SK-N-SH (cell line): Measurements from ENCODE around the gene KRTAP16-1. TPM values are rescaled to one million over a fixed set of nuclear protein-coding genes. Genes with fewer than 3 reads are reported as not detected.

Experiments used
- CTCF ChIA-PET: fragments of 300-600, 350-600 bp; formaldehyde crosslinking; extraction: SDS; loops from one replicate; lab custom pipeline; 2021; lab: Yijun Ruan, JAX
- POLR2A ChIA-PET: fragments of 350-600 bp; sonication (Branson Sonifier 250); formaldehyde crosslinking; extraction: SDS; loops from one replicate; lab custom pipeline; 2020; ENCODE audit warnings: antibody characterized with exemption, inconsistent platforms; lab: Yijun Ruan, JAX
- DNase-seq: peaks from one replicate; pipeline ENCODE4 v3.0.0; 2012
- H2AFZ ChIP-seq: fragments of 200-600 bp; sonication (generic); 2 replicates; pipeline ENCODE4 v1.8.1; 2016; ENCODE audit warnings: antibody characterized with exemption, mild to moderate bottlenecking, low read depth
- H3F3A ChIP-seq: fragments of 200-600 bp; sonication (generic); replicated peaks from 2 replicates; pipeline ENCODE3; 2016; ENCODE audit warnings: antibody characterized with exemption, mild to moderate bottlenecking; ENCODE audit not compliant: insufficient read depth
- H3K27ac ChIP-seq, 2 experiments: fragments of 200-500 bp in 1 of 2; fragments of 200-600 bp in 1 of 2; sonication (Bioruptor generic) in 1 of 2; sonication (generic), shearing (Covaris generic) in 1 of 2; 2 replicates each; pipeline versions ENCODE4 v1.5.1 to v1.6.1; 2014 to 2016; ENCODE audit warnings: low read depth in 2 of 2, inconsistent platforms in 1 of 2, low read length in 1 of 2, mild to moderate bottlenecking in 1 of 2, mixed read lengths in 1 of 2
- H3K27me3 ChIP-seq: fragments of 200-600 bp; sonication (generic), shearing (Covaris generic); 2 replicates; pipeline ENCODE4 v1.6.1; 2016; ENCODE audit warnings: mixed run types; ENCODE audit not compliant: insufficient read depth
- H3K36me3 ChIP-seq, 2 experiments: fragments of 200-500 bp in 1 of 2; fragments of 200-600 bp in 1 of 2; sonication (Bioruptor generic) in 1 of 2; sonication (generic) in 1 of 2; replicated peaks in 1 of 2; 2 replicates each; pipeline versions ENCODE3 to v1.5.1; 2014 to 2016; ENCODE audit warnings: low read length in 1 of 2, mild to moderate bottlenecking in 1 of 2; ENCODE audit not compliant: insufficient read depth in 2 of 2, control insufficient read depth in 1 of 2
- H3K4me1 ChIP-seq, 2 experiments: fragments of 200-500 bp in 1 of 2; fragments of 200-600 bp in 1 of 2; sonication (Bioruptor generic) in 1 of 2; sonication (generic), shearing (Covaris generic) in 1 of 2; 2 replicates each; pipeline versions ENCODE4 v1.5.1 to v1.6.1; 2014 to 2016; ENCODE audit warnings: low read depth in 1 of 2, low read length in 1 of 2, mixed run types in 1 of 2; ENCODE audit not compliant: insufficient read depth in 2 of 2, control insufficient read depth in 1 of 2
- H3K4me2 ChIP-seq: fragments of 200-600 bp; sonication (generic), shearing (Covaris generic); 2 replicates; pipeline ENCODE4 v1.6.1; 2017; ENCODE audit warnings: mixed run types
- H3K4me3 ChIP-seq, 2 experiments: fragments of 200-500 bp in 1 of 2; fragments of 200-600 bp in 1 of 2; sonication (Bioruptor generic) in 1 of 2; sonication (generic), shearing (Covaris generic) in 1 of 2; 2 replicates each; pipeline versions ENCODE4 v1.5.1 to v1.8.1; 2014 to 2016; ENCODE audit warnings: low read depth in 2 of 2, inconsistent platforms in 1 of 2, low read length in 1 of 2, mild to moderate bottlenecking in 1 of 2, mixed read lengths in 1 of 2, moderate library complexity in 1 of 2
- H3K79me2 ChIP-seq: fragments of 200-600 bp; sonication (generic); 2 replicates; pipeline ENCODE4 v1.8.1; 2017; ENCODE audit warnings: mild to moderate bottlenecking; ENCODE audit not compliant: insufficient read depth
- H3K9ac ChIP-seq: fragments of 200-600 bp; sonication (generic); 2 replicates; pipeline ENCODE4 v1.6.1; 2017; ENCODE audit warnings: mixed run types
- H3K9me2 ChIP-seq: fragments of 200-600 bp; sonication (generic); 2 replicates; pipeline ENCODE4 v1.6.1; 2017; ENCODE audit warnings: mixed run types
- H3K9me3 ChIP-seq: fragments of 200-600 bp; sonication (generic); 2 replicates; pipeline ENCODE4 v1.6.1; 2017; ENCODE audit warnings: mixed run types, mild to moderate bottlenecking, moderate library complexity
- H4K20me1 ChIP-seq: fragments of 200-600 bp; sonication (generic); 2 replicates; pipeline ENCODE4 v1.6.1; 2017; ENCODE audit warnings: mild to moderate bottlenecking, mixed run types; ENCODE audit not compliant: insufficient read depth
- CHD2 ChIP-seq: fragments of 150-350 bp; IDR thresholded peaks from 2 replicates; pipeline ENCODE4 v1.6.1; 2018; ENCODE audit warnings: low read length; ENCODE audit not compliant: partially characterized antibody
- FOSL2 ChIP-seq: IDR thresholded peaks from 2 replicates; pipeline ENCODE4 v1.4.0; 2012; ENCODE audit warnings: low read depth, mild to moderate bottlenecking, moderate library complexity, borderline replicate concordance
- FOXJ3 ChIP-seq: sonication (generic); formaldehyde crosslinking; IDR thresholded peaks from 2 replicates; pipeline ENCODE4 v1.5.1; 2020; ENCODE audit warnings: mild to moderate bottlenecking, missing genetic modification reagents
- FOXM1 ChIP-seq: IDR thresholded peaks from 2 replicates; pipeline ENCODE4 v1.4.0; 2012; ENCODE audit warnings: low read depth, mild to moderate bottlenecking
- GATA2 ChIP-seq: sonication (generic); formaldehyde crosslinking; IDR thresholded peaks from 2 replicates; pipeline ENCODE4 v1.5.0; 2020; ENCODE audit warnings: mild to moderate bottlenecking, missing genetic modification reagents
- JUND ChIP-seq: IDR thresholded peaks from 2 replicates; pipeline ENCODE4 v1.4.0; 2012
- MXI1 ChIP-seq: IDR thresholded peaks from 2 replicates; pipeline ENCODE4 v1.6.1; 2012; ENCODE audit warnings: mild to moderate bottlenecking, low read depth, low read length, improper control_type of control experiment
- RAD21 ChIP-seq: IDR thresholded peaks from 2 replicates; pipeline ENCODE4 v1.6.1; 2012; ENCODE audit warnings: mild to moderate bottlenecking, low read length
- RCOR1 ChIP-seq: fragments of 150-350 bp; IDR thresholded peaks from 2 replicates; pipeline ENCODE4 v1.6.1; 2017; ENCODE audit warnings: antibody characterized with exemption, low read length
- SIN3A ChIP-seq: IDR thresholded peaks from 2 replicates; pipeline ENCODE4 v1.6.1; 2012; ENCODE audit warnings: low read depth, mild to moderate bottlenecking, low read length, moderate library complexity, borderline replicate concordance
- SMC3 ChIP-seq: IDR thresholded peaks from 2 replicates; pipeline ENCODE4 v1.6.1; 2012; ENCODE audit warnings: low read depth, low read length, improper control_type of control experiment
- TAF1 ChIP-seq: IDR thresholded peaks from 2 replicates; pipeline ENCODE4 v1.6.1; 2012; ENCODE audit warnings: low read depth, mild to moderate bottlenecking, low read length, moderate library complexity, borderline replicate concordance
- TEAD4 ChIP-seq: IDR thresholded peaks from 2 replicates; pipeline ENCODE4 v1.4.0; 2012; ENCODE audit warnings: mild to moderate bottlenecking, borderline replicate concordance; ENCODE audit not compliant: insufficient read depth
- YY1 ChIP-seq: IDR thresholded peaks from 2 replicates; pipeline ENCODE4 v1.4.0; 2012; ENCODE audit warnings: low read depth, mild to moderate bottlenecking
- WGBS: methylation state at CpG from one replicate; pipeline ENCODE4 v1.1.6; 2017; ENCODE audit warnings: low lambda C conversion rate; 5-methylcytosine and 5-hydroxymethylcytosine counted together
- polyA plus RNA-seq, 3 experiments: library from polyadenylated mRNA; depleted of rRNA; stranded (reverse); fragments of >200 nt; gene quantifications; 2 replicates each; pipeline ENCODE4 v1.2.3, GENCODE V29; 2012
- TF ChIP-seq, protein P1 (sequence below): IDR thresholded peaks from 2 replicates; pipeline ENCODE4 v1.4.0; 2012; ENCODE audit warnings: low read depth, borderline replicate concordance
- TF ChIP-seq, protein P2 (sequence below): IDR thresholded peaks from 2 replicates; pipeline ENCODE4 v1.4.0; 2012; ENCODE audit warnings: low read depth, borderline replicate concordance
- TF ChIP-seq, protein P3 (sequence below): fragments of 150-350 bp; IDR thresholded peaks from 2 replicates; pipeline ENCODE4 v1.6.1; 2017; ENCODE audit warnings: antibody characterized with exemption, low read length, low read depth, borderline replicate concordance
- TF ChIP-seq, protein P4 (sequence below): IDR thresholded peaks from 2 replicates; pipeline ENCODE4 v1.6.1; 2012; ENCODE audit warnings: mild to moderate bottlenecking, low read depth, low read length, moderate library complexity

Gene KRTAP16-1
- polyA plus RNA-seq, 1 of the 3 experiments (the other 2 are of a cell fraction): not detected

DNA sequence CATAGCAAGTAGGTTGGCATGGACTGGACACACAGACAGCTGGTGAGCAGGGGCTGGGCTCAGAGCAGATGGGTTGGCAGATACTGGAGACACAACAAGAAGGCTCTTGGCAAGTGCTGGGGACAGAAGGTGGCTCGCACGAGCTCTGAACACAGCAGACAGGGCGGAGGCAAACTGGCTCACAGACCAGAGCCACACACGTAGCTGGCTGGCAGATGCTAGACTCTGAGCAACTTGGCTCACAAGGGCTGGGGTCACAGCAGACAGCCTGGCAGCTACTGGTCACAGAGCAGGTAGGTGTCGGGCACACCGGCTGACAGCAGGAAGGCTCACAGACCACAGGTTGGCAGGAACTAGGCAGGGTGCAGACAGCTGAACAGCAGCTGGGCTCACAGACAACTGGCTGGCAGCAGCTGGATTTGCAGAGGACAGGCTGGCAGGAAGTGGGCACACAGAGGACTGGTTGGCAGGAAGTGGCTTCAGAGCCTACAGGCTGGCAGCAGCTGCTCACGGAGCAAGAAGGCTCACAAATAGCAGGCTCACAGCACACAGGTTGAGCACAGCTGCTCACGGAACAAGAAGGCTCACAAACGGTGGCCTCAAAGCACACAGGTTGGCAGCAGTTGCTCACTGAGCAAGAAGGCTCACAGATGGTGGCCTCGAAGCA, 725 bp downstream of the KRTAP16-1 start:
- Histone ChIP-seq H3K9me3 (no peaks in the 10 kb centered on the region), H3K4me1 (peaks cover 0 to 13% of the 10 kb centered on the region in 2 experiments; a peak in 1 of 4 replicates), H3F3A (no peaks in the 10 kb centered on the region), H3K4me2 (no peak overlapping the region), H3K27ac (no peak overlapping the region; a peak in 1 of 4 replicates), H4K20me1 (no peaks in the 10 kb centered on the region), H3K4me3 (no peak overlapping the region), H3K27me3 (peaks cover 23% of the 10 kb centered on the region; the same call in 1 of the 2 replicates), H3K9ac (no peak overlapping the region), H3K36me3 (no peaks in the 10 kb centered on the region), H3K79me2 (no peaks in the 10 kb centered on the region), H2AFZ (no peak overlapping the region), H3K9me2 (no peaks in the 10 kb centered on the region)
- WGBS: 22% methylated on average over 6 of the region's 10 CpGs
- no peak for TF ChIP-seq MXI1
- TF ChIP-seq, protein P1, sequence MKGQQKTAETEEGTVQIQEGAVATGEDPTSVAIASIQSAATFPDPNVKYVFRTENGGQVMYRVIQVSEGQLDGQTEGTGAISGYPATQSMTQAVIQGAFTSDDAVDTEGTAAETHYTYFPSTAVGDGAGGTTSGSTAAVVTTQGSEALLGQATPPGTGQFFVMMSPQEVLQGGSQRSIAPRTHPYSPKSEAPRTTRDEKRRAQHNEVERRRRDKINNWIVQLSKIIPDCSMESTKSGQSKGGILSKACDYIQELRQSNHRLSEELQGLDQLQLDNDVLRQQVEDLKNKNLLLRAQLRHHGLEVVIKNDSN: no peak
- no peak for TF ChIP-seq SIN3A
- no peak for TF ChIP-seq FOXJ3 (CRISPR knock-in tag)
- TF ChIP-seq, protein P2, sequence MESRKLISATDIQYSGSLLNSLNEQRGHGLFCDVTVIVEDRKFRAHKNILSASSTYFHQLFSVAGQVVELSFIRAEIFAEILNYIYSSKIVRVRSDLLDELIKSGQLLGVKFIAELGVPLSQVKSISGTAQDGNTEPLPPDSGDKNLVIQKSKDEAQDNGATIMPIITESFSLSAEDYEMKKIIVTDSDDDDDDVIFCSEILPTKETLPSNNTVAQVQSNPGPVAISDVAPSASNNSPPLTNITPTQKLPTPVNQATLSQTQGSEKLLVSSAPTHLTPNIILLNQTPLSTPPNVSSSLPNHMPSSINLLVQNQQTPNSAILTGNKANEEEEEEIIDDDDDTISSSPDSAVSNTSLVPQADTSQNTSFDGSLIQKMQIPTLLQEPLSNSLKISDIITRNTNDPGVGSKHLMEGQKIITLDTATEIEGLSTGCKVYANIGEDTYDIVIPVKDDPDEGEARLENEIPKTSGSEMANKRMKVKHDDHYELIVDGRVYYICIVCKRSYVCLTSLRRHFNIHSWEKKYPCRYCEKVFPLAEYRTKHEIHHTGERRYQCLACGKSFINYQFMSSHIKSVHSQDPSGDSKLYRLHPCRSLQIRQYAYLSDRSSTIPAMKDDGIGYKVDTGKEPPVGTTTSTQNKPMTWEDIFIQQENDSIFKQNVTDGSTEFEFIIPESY: no peak
- TF ChIP-seq GATA2 (CRISPR knock-in tag): no peak
- TF ChIP-seq CHD2: no peak
- no peak for TF ChIP-seq FOXM1
- TF ChIP-seq RAD21: no peak
- TF ChIP-seq JUND: no peak
- no peak for TF ChIP-seq TEAD4
- TF ChIP-seq TAF1: no peak
- TF ChIP-seq, protein P3, sequence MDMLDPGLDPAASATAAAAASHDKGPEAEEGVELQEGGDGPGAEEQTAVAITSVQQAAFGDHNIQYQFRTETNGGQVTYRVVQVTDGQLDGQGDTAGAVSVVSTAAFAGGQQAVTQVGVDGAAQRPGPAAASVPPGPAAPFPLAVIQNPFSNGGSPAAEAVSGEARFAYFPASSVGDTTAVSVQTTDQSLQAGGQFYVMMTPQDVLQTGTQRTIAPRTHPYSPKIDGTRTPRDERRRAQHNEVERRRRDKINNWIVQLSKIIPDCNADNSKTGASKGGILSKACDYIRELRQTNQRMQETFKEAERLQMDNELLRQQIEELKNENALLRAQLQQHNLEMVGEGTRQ: no peak
- TF ChIP-seq FOSL2: no peak
- TF ChIP-seq SMC3: no peak
- no peak for TF ChIP-seq YY1
- TF ChIP-seq, protein P4, sequence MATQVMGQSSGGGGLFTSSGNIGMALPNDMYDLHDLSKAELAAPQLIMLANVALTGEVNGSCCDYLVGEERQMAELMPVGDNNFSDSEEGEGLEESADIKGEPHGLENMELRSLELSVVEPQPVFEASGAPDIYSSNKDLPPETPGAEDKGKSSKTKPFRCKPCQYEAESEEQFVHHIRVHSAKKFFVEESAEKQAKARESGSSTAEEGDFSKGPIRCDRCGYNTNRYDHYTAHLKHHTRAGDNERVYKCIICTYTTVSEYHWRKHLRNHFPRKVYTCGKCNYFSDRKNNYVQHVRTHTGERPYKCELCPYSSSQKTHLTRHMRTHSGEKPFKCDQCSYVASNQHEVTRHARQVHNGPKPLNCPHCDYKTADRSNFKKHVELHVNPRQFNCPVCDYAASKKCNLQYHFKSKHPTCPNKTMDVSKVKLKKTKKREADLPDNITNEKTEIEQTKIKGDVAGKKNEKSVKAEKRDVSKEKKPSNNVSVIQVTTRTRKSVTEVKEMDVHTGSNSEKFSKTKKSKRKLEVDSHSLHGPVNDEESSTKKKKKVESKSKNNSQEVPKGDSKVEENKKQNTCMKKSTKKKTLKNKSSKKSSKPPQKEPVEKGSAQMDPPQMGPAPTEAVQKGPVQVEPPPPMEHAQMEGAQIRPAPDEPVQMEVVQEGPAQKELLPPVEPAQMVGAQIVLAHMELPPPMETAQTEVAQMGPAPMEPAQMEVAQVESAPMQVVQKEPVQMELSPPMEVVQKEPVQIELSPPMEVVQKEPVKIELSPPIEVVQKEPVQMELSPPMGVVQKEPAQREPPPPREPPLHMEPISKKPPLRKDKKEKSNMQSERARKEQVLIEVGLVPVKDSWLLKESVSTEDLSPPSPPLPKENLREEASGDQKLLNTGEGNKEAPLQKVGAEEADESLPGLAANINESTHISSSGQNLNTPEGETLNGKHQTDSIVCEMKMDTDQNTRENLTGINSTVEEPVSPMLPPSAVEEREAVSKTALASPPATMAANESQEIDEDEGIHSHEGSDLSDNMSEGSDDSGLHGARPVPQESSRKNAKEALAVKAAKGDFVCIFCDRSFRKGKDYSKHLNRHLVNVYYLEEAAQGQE: no peak
- TF ChIP-seq RCOR1: no peak
- CTCF ChIA-PET: interaction anchor here (2.5 to 3.0 kb wide), 2 partner anchors 14 to 21 kb away, joined by 9 to 16 read pairs; no protein-coding TSS in a partner anchor
- DNase-seq: no peak
- POLR2A ChIA-PET: no interaction called here
